GM12874 (cell line): ENCODE measurements around the gene CDC5L.

Experiments used
- TF ChIP-seq, protein P1 (sequence below): IDR thresholded peaks from 2 replicates; pipeline ENCODE4 v1.5.1; 2011; ENCODE audit warnings: low read depth, mild to moderate bottlenecking, control low read depth, low read length, moderate library complexity; ENCODE audit not compliant: insufficient read depth

Gene CDC5L

DNA sequence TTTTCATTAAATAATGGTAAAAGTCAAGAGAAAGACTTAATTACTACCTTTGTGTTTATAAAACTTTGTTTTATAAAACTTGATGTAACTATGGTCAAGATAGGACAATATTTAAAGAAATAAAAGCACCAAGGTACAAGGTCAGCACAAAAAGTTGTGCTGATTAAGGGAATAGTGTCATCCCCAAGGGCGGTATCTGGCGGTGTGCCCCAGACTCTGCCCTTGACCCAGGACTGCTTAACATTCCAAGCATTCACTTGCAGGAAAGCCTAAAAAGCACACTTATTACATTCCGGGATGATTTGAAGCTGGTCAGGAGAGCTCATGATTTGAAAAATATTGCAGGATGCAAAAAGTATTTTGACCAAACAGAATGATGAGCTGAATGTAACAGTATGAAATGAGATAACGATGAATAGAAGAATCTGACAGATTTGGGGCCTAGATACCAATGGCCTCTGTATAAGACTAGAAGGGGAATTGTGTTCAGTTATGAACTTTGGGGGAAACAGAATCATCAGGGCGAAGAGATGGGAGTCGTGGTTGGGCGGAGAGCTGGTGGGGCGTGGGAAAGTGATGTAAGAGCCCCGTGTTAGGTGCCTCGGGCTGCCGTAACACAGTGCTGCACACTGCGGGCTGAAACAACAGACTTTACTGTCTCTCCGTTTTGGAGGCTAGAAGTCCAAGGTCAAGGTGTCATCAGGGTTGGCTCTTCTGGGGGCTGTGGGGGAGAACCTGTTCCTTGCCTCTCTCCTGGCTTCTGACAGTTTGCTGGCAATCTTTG lies 77.2 kb downstream of the CDC5L start:
- TF ChIP-seq, protein P1, sequence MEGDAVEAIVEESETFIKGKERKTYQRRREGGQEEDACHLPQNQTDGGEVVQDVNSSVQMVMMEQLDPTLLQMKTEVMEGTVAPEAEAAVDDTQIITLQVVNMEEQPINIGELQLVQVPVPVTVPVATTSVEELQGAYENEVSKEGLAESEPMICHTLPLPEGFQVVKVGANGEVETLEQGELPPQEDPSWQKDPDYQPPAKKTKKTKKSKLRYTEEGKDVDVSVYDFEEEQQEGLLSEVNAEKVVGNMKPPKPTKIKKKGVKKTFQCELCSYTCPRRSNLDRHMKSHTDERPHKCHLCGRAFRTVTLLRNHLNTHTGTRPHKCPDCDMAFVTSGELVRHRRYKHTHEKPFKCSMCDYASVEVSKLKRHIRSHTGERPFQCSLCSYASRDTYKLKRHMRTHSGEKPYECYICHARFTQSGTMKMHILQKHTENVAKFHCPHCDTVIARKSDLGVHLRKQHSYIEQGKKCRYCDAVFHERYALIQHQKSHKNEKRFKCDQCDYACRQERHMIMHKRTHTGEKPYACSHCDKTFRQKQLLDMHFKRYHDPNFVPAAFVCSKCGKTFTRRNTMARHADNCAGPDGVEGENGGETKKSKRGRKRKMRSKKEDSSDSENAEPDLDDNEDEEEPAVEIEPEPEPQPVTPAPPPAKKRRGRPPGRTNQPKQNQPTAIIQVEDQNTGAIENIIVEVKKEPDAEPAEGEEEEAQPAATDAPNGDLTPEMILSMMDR: no peak

DNA sequence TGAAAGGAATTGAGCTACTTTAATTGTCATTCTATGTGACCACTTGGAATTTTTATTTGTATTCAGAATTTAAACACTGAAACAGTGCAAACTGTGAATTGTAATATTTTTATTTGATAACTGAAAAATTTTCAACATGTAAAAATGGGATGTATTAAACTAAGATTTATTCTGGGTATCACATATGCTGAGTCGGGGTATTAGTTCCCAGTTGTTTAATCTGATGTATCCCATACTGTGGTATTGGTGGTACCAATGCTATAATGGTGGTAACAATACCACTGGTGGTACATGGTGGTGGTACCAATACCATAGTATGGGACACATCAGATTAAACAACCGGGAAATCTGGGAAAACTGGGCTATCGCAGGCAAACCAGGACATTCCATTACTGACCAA lies 79.4 kb downstream of the CDC5L start:
- TF ChIP-seq, protein P1: no peak

DNA sequence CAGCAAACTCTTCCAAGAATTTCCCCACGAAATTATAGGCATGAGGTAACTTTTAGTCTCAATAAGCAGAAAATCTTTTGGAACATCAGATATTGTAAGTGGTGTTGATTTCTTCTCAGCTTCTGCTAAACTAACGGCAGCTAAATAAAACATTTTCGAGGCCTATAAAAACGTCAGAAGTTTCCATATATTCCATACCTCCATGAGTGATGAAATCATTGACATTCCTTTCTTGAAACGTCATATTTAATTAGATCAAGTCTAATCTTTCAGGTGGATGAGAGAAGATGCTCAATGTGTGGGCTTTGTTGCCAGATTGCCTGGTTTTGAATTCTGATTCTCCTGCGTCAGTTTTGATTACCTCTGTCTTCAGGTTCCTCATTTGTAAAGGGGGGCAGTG lies 81.3 kb downstream of the CDC5L start:
- TF ChIP-seq, protein P1: no peak

DNA sequence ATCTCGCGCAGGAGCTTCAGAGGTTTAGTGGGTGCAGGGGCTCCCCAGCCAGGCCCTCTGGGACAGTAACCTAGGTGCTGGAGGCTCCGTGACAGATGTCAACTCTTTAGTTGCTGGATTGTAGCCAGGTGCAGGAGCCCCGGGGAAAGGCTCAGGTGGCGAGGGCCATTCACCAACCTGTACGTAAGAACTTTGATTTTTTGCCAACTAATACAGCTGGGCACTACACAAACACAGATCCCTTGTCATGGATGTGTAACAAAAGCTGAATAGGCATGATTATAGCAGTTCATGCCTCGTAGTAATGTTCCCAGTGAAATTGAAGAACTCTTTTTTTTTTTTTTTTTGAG lies 82.6 kb downstream of the CDC5L start:
- TF ChIP-seq, protein P1: no peak

DNA sequence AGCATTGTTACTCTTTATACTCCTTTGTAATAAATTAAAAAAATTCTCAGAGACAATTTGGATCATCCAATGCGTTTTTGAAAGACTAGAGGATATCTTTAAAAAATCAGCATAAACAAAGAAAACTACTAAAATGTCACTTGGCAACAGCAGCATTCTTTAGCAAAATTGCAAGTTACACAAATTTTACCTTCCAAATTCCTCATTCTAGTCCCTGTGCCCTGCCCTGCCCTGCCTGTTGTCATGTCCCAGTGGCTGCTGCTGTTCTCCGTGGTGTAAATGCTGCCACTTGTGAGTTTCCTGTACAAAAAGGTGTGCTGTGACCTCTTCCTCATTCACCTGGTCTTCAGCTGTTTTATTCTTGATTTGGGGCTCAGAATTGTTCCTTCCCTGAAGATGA lies 83.2 kb downstream of the CDC5L start:
- TF ChIP-seq, protein P1: no peak

DNA sequence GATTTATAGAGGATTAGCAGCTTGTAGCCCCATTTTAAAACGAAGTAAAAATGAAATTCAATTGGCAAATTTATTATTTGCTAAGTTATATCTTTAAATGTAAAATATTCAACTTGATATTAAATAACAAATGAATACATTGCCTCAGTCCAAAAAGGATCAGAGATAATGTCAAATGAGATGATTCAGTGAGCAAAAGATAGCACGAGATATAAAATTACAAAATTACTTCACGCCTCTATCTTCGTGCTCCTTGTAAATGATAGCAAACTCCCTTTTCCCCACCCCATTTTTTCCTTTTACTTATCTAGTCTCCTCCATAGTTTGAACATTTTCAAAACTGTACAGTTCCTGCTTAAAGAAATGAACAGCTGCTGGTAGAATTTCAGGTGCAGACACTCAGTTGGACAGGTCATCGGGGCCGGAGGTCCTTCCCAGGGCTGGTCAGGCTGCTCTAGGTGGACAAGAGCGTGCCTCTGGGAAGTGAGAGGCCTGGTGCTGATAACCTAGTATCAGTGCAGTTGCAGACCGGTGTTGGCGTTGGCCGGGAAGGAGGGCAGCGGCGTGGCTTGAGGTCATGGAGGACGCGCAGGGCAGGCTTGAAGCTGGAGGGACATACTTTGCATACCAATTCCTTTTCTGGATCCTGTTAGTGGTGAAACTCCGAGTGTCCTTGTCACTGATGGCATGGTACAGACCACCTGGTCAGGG lies 83.9 kb downstream of the CDC5L start:
- TF ChIP-seq, protein P1: no peak

DNA sequence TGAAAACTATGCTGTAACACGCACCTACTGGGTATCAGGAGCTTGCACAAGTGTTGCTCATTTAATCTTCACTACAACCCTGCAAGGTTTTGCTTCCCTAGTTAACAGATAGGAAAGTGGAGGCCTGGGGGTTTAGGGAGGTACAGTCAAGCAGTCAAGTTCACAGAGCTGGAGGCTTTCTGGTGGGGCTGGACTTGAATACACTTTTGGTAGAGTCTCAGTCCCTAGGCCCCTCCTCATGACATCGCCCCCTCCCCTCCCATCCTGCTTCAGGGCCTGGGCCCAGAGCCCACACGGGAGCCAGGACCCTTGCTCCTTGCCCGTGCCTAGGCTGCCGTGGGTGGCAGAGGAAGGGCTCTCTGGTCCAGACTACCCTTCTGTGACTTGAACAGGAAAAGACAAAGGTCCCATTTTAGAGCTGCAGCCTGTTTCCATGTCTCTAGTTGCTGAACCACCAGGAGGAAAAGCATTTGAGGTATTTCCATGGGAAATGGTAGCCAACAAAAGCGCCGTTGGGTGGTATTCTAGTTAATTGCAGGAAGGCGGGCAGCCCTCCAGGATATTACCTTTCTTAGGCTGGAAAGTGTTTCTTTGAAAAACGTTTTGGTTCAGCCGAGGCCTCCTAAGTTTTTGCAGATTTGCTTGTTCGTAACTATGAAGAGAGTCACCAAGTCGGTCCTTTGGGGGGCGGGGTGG lies 84.9 kb downstream of the CDC5L start:
- TF ChIP-seq, protein P1: no peak
